Pancreas (tissue), 8 donors: ENCODE results near the gene KMT2A. TPM values are rescaled to one million over a fixed set of nuclear protein-coding genes. Genes with fewer than 3 reads are reported as not detected.

Source experiments
- polyA plus RNA-seq, 2 donors: library from polyadenylated mRNA; stranded (reverse); fragments of 200-250 nt; gene quantifications; one replicate each; pipeline ENCODE4 v1.2.3, GENCODE V29; 2013
- total RNA-seq, 6 donors: library from RNA; stranded (reverse); fragmentation: NEBNext Ultra II Directional in 4 of 6; extraction: Animal tissue kit (Norgen Biotek cat#: 25700) in 4 of 6; gene quantifications; one replicate each; pipeline versions ENCODE4 v1.2.1 to v1.2.4, GENCODE V29; 2021 to 2023
- donor health status: healthy with polysubstance abuse.
- donor health status: DM: no; HTN: no; CAD: no; lungs with moderate emphysema.
- donor health status: DM: no; HTN: no; CAD: no.
- donor health status: Bipolar disorder and iron deficiency.
- donor health status: DM: yes; HTN: yes; CAD: no.
- donor health status: DM: no; HTN: no; CAD: no.
- donor health status: DM: no; HTN: no; CAD: no.
- donor health status: DM: yes; HTN: yes; CAD: no.

The KMT2A gene
- total and polyA plus RNA-seq, 8 donors = 13.9 to 46.3 (median 32.4) TPM

Other genes with a start within 250 kb of the KMT2A start
- gene JAML, start 211.5 kb upstream of the KMT2A start, total RNA-seq = 1 to 10 TPM in 4 of 6 donors, under 1 TPM in 2; 0.39 to 7.4 (median 1.8) TPM
- 1 to 10 TPM; 2.1 to 2.7 TPM for gene JAML, start 211.5 kb upstream of the KMT2A start, polyA plus RNA-seq
- 1 to 10 TPM; 4.4 to 8.0 (median 5.6) TPM for gene MPZL3, start 184.1 kb upstream of the KMT2A start, total RNA-seq
- gene MPZL3, start 184.1 kb upstream of the KMT2A start, polyA plus RNA-seq = 1 to 10 TPM; 3.8 to 5.3 TPM
- gene MPZL2, start 172.2 kb upstream of the KMT2A start, total RNA-seq = 10 to 100 TPM in 4 of 6 donors, 1 to 10 TPM in 2; 6.0 to 20.7 (median 13.8) TPM
- 10 to 100 TPM in 1 of 2 donors, 1 to 10 TPM in 1; 8.1 to 15.6 TPM for gene MPZL2, start 172.2 kb upstream of the KMT2A start, polyA plus RNA-seq
- gene CD3E, start 131.8 kb upstream of the KMT2A start, total RNA-seq = 1 to 10 TPM in 4 of 6 donors, under 1 TPM in 2; 0.23 to 2.1 (median 1.5) TPM
- under 1 TPM; 0.23 to 0.73 TPM for gene CD3E, start 131.8 kb upstream of the KMT2A start, polyA plus RNA-seq
- 1 to 10 TPM in 2 of 6 donors, under 1 TPM in 4; 0.23 to 2.4 (median 0.82) TPM for gene CD3D, start 93.8 kb upstream of the KMT2A start, total RNA-seq
- gene CD3D, start 93.8 kb upstream of the KMT2A start, polyA plus RNA-seq = under 1 TPM; 0.14 to 0.80 TPM
- under 1 TPM; 0.08 to 0.92 (median 0.52) TPM for gene CD3G, start 92.1 kb upstream of the KMT2A start, total RNA-seq
- under 1 TPM in 1 of 2 donors, not detected in 1; 0.04 TPM for gene CD3G, start 92.1 kb upstream of the KMT2A start, polyA plus RNA-seq
- 10 to 100 TPM; 20.0 to 28.9 (median 21.8) TPM for gene UBE4A, start 76.9 kb upstream of the KMT2A start, total RNA-seq
- 10 to 100 TPM; 14.2 to 17.9 TPM for gene UBE4A, start 76.9 kb upstream of the KMT2A start, polyA plus RNA-seq
- gene ATP5MG, start 34.9 kb upstream of the KMT2A start, total RNA-seq = 10 to 100 TPM; 46.5 to 81.4 (median 74.3) TPM
- 100 to 1,000 TPM; 115 to 120 TPM for gene ATP5MG, start 34.9 kb upstream of the KMT2A start, polyA plus RNA-seq
- gene TTC36, start 91.0 kb downstream of the KMT2A start, total RNA-seq = under 1 TPM; 0.64 to 0.92 (median 0.77) TPM
- gene TTC36, start 91.0 kb downstream of the KMT2A start, polyA plus RNA-seq = under 1 TPM in 1 of 2 donors, not detected in 1; 0.72 TPM
- 10 to 100 TPM; 12.2 to 18.6 (median 14.4) TPM for gene TMEM25, start 94.7 kb downstream of the KMT2A start, total RNA-seq
- gene TMEM25, start 94.7 kb downstream of the KMT2A start, polyA plus RNA-seq = 10 to 100 TPM; 17.4 to 24.9 TPM
- 10 to 100 TPM in 3 of 6 donors, 1 to 10 TPM in 3; 5.7 to 12.4 (median 9.8) TPM for gene IFT46, start 129.4 kb downstream of the KMT2A start, total RNA-seq
- 10 to 100 TPM; 14.4 to 28.2 TPM for gene IFT46, start 129.4 kb downstream of the KMT2A start, polyA plus RNA-seq
- 100 to 1,000 TPM in 1 of 6 donors, 10 to 100 TPM in 5; 77.0 to 105 (median 92.6) TPM for gene ARCN1, start 135.9 kb downstream of the KMT2A start, total RNA-seq
- gene ARCN1, start 135.9 kb downstream of the KMT2A start, polyA plus RNA-seq = 10 to 100 TPM; 39.8 to 67.3 TPM
- 10 to 100 TPM; 29.3 to 66.6 (median 41.0) TPM for gene PHLDB1, start 171.1 kb downstream of the KMT2A start, total RNA-seq
- gene PHLDB1, start 171.1 kb downstream of the KMT2A start, polyA plus RNA-seq = 100 to 1,000 TPM; 152 to 153 TPM
- 1 to 10 TPM in 2 of 6 donors, under 1 TPM in 4; 0.14 to 1.5 (median 0.62) TPM for gene TREH, start 243.2 kb downstream of the KMT2A start, total RNA-seq
- 1 to 10 TPM; 3.8 to 4.7 TPM for gene TREH, start 243.2 kb downstream of the KMT2A start, polyA plus RNA-seq